ENCODE results near the gene MRPL49. TPM values are rescaled to one million over a fixed set of nuclear protein-coding genes. Genes with fewer than 3 reads are reported as not detected.

The MRPL49 gene
- total RNA-seq, 1 experiment from 2014 or later: 73.4 TPM

GRCh38 chr11:65110354-65110861, 11.7 kb upstream of the MRPL49 start:
- H3K4me1 Mint-ChIP-seq: peaks cover 15 to 19% of the 10 kb centered on the region in 2 experiments
- peak; percentile 92 for DNase-seq
- H2AK5ac ChIP-seq (ENCODE audit: insufficient read length, low read length): no peak overlapping the region
- H3K27me3 Mint-ChIP-seq (ENCODE audit: low read depth): no peaks in the 10 kb centered on the region
- no peak overlapping the region for H2BK120ac ChIP-seq (ENCODE audit: low read depth, low read length, poor library complexity, severe bottlenecking)
- no peak overlapping the region for H2BK20ac ChIP-seq (ENCODE audit: low read depth, low read length, poor library complexity, severe bottlenecking)
- no peak overlapping the region for H3K27ac ChIP-seq (ENCODE audit: insufficient read length, low read depth, low read length)
- no peaks in the 10 kb centered on the region for H3K27me3 ChIP-seq (ENCODE audit: insufficient read depth, low read length)
- peak; percentile 96 for TF ChIP-seq CTCF (conservative IDR thresholded peaks at IDR 0.05)
- no peak overlapping the region for H3K56ac ChIP-seq (ENCODE audit: insufficient read length, low read depth, low read length)
- peak overlapping the region in 1 of 2 experiments; percentile 29; a peak in 1 of 5 replicates for H3K4me3 Mint-ChIP-seq
- no peak overlapping the region for H3T11ph ChIP-seq (ENCODE audit: low read length)
- H3K36me3 Mint-ChIP-seq (ENCODE audit: insufficient read depth in 1 of 3, low read depth in 3 of 3): peaks cover 2 to 23% (median 15%) of the 10 kb centered on the region in 3 experiments; a peak in 6 of 7 replicates
- H3K79me2 ChIP-seq (ENCODE audit: insufficient read depth, low read length): no peaks in the 10 kb centered on the region
- H3K18ac ChIP-seq (ENCODE audit: insufficient read length, low read depth, low read length): no peak overlapping the region
- no peak overlapping the region for H3K14ac ChIP-seq (ENCODE audit: insufficient read depth, low read length)
- no peak overlapping the region for H2BK15ac ChIP-seq (ENCODE audit: low read depth, low read length)
- no peak overlapping the region for H3K23ac ChIP-seq (ENCODE audit: insufficient read length, low read depth, low read length)
- H4K20me1 ChIP-seq (ENCODE audit: control insufficient read depth, insufficient read depth, insufficient read length): no peaks in the 10 kb centered on the region
- no peak overlapping the region for H4K8ac ChIP-seq (replicated peaks; ENCODE audit: insufficient read length, low read depth, low read length)
- H3K23me2 ChIP-seq (ENCODE audit: insufficient read length, low read depth, low read length, poor library complexity, severe bottlenecking): peaks cover 13% of the 10 kb centered on the region
- H3K4me1 ChIP-seq (ENCODE audit: insufficient read depth, low read length): no peaks in the 10 kb centered on the region
- no peak overlapping the region for H2BK12ac ChIP-seq (ENCODE audit: insufficient read length, low read depth, low read length)
- H3K79me1 ChIP-seq (ENCODE audit: insufficient read depth, low read depth, low read length, poor library complexity, severe bottlenecking): no peaks in the 10 kb centered on the region
- H4K91ac ChIP-seq (ENCODE audit: insufficient read length, low read depth, low read length): no peak overlapping the region
- H3K9me3 ChIP-seq (ENCODE audit: control insufficient read depth, low read depth, low read length): no peaks in the 10 kb centered on the region
- no peak overlapping the region for H2AFZ ChIP-seq (ENCODE audit: low read length)
- H3K27ac Mint-ChIP-seq: no peak overlapping the region; a peak in 1 of 7 replicates
- no CpG with 5 or more reads among the region's 18 CpGs for WGBS (ENCODE audit: extremely low coverage, insufficient read length, low lambda C conversion rate)
- no peak overlapping the region for H3K9ac ChIP-seq (ENCODE audit: extremely low read depth, insufficient read length, low read length)
- H3K9me3 Mint-ChIP-seq: no peaks in the 10 kb centered on the region
- no peak overlapping the region for H4K5ac ChIP-seq (ENCODE audit: insufficient read length, low read depth, low read length)
- H2BK5ac ChIP-seq (ENCODE audit: insufficient read length, low read length): no peak overlapping the region
- no peak overlapping the region for H3K4me2 ChIP-seq (ENCODE audit: insufficient read depth, insufficient read length, low read length)
- H3K4ac ChIP-seq (ENCODE audit: low read depth, low read length): no peak overlapping the region
